COLO829 (cell line): Measurements from ENCODE around the gene KCTD13.
"Not testable (repeated sequence)": the region's sequence is repeated elsewhere in the genome, so short reads cannot be mapped to it uniquely, and the experiment has no call there.

Source experiments
- DNase-seq: peaks from one replicate; pipeline ENCODE4 v3.0.0; 2012; ENCODE audit warnings: low spot score

Gene KCTD13

DNA sequence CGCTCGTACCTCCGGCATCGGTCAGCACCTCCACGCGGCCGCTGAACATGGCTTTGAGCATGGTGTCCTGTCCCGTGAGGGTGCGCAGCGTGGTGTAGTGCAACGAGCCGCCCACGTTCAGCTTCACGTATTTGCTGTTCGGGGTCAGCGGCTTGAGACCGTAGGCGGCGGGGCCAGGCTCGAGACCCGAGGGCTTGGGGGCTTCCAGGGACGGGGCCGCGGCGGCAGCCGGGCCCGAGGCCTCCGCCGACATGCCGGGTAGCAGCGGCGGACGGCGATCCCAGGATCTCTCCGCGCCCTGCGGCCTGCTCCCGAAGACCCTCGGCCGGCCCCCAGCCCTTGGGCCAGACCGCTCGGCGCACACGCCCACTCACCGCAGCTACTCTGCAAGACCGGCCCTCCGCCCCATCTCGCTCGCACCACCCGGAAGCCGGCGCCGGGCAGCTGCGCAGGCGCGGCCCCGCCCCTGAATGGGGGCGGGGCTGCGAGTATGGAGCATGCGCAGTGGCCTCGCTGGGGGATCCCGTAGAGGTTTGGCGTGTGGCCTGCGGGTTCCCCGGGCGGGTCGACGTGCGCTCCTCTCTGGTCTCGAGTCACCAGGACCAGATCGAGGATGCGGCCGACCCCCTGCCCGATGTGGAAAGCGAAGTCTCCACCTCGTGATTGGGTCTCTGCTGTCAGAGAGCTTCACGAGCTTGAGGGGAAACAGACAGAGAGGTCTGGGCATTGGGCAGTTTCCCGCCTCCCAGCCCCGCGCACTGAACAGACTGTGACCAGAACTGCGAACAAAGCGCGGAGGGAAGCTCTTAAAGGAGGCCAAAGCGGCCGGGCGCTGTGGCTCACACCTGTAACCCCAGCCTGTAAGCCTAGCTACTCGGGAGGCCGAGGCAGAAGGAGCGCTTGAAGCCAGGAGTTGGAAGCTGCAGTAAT is at the start of gene KCTD13:
Gene KCTD13, minus strand, starts transcription at position 446 of the 930 bp plus-strand sequence. Its CDS starts 193 bp downstream, at position 253.
- DNase-seq = peak; percentile 98

DNA sequence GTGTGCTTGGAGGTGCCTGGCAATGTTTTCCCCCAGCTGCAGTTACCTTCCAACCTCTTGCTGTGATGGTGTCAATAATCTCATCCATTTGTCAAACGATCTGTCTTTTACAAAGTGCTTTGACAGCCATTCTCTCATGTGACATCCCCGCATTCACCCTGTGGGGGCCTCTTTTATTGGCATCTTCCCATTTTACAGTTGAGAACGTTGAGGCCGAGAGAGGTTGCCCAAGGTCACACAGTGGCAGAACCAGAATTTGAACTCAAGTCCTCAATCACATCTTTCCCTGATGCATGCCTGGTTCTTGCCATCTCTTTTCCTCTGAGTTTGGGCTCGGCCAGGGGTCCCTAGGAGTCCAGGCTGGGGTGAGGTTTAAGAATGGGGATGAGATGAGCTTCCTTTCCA is 49.1 kb upstream of the KCTD13 start:
- no peak for DNase-seq

DNA sequence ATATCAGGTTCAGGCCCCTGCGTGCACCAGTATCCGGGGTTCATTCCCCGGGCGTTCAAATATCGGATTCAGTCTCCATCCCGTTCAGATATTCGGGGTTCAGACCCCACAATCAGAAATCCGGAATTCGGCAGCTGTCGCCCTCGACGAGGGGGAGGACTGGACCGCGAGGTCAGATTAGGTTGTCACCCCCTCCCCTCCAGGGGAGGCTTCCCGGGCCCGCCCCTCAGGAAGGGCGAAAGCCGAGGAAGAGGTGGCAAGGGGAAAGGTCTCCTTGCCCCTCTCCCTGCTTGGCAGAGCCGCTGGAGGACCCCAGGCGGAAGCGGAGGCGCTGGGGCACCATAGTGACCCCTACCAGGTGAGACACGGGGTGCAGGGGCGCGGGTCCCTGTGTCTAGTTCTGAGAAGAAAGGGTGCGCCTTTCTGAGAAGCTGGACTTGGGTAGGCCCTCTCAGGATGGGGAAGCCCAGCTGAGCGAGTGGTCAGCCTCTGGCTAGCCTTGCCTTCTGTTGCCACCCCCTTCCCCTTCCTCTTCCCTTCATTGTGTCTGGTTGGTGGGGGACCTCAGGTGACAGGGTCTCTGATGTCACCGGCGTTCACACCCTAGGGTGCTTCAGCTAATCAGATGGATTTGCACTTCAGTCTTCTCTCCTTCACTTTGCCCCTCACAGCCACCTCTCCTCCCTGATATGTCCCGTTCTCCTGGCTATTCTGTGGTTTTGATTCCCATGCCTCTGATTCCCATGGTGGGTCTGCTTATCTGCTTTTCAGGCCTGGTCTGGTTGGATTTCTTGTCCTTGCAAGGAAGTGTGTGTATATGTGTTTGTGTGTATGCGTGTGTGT is 48.5 kb upstream of the KCTD13 start:
- DNase-seq = no peak

DNA sequence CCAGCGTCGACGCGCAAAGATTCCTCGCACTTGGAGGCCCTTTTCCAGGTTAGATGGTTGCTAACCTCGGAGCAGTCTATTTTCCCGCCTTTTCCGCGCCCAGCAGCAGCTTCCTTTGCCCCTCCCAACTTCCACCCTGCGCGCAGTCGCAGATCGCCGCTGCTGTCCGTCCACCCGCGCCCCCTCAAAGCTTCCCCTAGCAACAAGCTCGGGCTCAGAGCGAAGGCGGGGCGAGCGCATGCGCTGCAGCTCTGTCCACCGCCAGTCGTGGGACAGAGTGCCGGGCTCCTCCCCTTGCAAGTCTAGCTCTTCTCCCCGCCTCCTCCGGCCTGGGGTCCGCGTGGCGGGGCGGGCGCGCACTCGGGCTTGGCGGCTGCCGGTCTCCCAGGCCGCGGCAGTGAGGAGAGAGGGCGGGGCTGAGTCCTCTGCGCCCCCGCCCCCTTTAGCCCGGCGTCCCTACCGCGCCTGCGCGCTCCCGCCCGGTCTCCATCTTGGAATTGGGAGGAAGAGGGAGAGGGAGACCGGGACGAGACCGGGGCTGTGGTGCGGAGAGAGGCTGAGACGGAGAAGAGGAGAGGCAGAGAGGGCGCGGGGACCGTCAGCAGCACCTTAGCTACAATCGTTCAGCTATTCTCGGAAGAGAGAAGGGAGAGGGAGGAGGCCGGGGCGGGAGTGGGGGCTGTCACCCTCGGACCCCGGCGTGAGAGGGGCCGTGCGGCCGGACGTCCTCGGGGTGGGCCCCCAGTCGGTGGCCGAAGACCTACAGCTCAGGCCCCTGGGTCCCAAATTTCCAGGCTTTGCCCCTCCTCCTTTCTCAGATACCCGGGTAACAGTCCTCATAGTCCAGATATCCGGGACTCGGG is 47.6 kb upstream of the KCTD13 start, which contains the start of gene TAOK2:
Gene TAOK2, plus strand, starts transcription at position 485 of the 863 bp plus-strand sequence. CDS start 3,905 bp downstream, outside the sequence.
- peak; percentile 100 for DNase-seq

DNA sequence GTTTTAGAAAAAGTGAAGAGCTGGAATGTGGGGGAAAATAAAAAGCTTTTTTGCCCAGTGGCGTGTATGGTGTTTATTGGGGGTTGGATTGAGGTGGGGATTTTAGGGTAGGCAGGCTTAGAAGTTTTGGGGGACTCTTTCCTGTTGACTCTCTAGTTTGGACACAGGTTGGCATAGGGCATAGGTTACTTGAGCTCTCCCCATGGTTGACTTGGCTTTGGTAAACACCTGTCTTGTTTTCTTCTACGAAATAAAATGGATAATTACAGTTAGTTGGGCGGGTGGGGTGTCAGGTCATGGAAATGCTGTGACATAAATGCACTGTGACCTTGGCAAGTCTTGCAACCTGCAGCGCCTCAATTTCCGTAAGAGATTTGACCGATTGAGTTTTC is 47.0 kb upstream of the KCTD13 start:
- no peak for DNase-seq

DNA sequence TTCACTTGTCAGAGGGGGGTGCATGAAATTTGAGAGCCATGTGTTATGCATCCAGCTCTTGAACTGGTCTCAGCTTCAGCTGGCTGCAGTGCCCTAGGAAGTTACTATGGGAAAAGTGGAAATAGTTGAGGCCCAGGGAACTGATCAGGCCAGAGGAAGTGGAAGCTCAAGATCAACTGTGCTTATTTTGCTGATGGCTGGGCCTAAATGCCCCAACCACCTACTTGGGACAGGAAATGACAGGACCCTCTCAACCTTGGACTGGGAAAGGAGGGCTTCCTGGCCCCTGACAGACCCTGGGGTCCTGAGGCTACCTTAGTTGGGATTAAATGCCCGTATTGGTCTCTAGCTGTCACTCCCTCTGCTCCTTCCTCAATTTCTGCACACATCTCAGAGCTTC is 46.5 kb upstream of the KCTD13 start:
- no peak for DNase-seq

DNA sequence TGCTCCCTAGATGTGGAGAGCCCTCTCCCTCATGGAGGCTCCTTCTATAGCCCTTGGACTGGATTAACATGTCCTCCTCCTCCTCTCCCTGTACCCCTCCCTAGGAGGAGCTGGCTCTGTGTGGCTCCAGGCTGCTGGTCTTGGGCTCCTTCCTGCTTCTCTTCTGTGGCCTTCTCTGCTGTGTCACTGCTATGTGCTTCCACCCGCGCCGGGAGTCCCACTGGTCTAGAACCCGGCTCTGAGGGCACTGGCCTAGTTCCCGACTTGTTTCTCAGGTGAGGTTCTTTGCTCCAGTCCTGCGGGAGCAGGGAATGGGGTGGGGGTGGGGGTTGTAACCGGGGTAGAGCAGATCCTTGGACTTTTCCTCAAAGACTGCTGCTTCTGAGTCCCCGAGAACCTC is 45.3 kb upstream of the KCTD13 start:
- no peak for DNase-seq

GRCh38 chr16:29968205-29968604 is 42.2 kb upstream of the KCTD13 start:
- no peak for DNase-seq

- DNase-seq = no peak
These were observed 37.2 kb upstream of the KCTD13 start for GRCh38 chr16:29963021-29963743.

DNA sequence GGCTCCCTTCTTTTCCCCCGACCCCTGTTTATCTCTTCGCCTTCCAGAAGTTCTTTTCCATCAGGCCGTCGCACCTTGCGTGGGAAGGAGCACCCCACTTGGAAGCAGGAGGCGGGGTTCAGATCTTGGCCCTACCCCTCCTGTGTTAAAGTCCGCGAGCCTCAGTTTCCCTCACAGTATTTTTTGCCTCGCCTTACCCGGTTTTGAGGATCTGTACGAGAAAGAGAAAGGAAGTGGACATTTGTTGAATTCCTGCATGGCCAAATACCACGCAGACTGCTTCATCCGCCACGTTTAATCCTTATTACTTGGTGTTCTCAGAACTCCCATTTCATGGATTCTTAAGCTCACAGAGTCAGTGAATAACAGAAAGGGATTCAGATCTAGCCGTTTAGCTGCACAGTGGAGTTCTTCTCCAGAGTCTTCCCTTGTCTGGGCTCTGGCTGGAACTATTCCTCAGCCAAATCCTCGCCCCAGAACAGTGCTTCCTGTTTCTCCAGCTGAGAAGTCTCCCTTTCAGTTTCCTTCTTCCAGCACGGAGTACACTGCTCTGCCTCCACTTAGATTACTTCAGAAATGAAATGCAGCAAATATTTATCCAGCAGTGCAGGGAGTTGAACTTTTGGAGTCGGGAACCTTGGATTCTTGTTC is 36.4 kb upstream of the KCTD13 start:
- DNase-seq = no peak

DNA sequence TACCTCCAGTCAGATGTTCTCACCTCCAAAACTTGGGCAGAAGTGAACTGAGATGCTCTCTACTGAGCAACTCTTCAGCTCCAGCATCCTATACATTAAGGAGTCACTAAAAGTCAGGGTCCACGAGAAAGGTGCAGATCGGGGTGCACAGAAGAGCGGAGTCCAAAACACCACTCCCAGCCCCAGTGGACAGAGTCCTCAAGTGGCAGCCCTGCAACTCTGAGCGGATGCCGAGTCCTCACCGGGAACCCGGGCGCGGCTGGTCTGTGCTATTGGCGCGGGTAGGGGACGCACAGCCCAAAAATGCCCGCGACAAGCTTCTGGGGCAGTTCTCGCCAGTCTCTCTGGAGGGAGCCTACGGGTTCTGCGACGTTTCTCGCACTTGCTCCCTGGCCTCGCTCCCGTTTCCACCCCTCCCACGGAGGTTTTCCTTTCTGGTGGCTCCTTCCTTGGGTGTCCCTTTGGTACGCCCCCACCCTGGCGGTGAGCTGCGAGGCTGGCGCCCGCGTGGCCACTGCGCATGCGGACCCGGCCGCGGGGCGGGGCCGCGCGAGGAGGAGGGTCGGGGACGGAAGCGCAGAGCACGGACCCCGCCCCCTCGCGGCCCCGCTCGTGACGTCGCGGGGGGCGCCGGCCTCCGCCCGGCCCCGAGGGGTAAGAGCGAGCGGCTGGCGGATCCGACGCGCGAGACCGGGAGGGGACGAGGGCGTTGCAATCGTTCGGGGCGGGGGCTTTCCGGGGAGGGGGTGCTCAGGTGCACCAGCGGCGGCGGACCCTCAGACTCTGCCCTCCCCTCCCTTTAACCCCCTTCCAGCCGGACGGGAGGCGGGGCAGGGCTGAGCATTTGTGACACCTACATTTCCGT is 35.7 kb upstream of the KCTD13 start, which contains the start of gene TMEM219:
Gene TMEM219, plus strand, starts transcription at position 601 of the 865 bp plus-strand sequence. CDS start 1,065 bp downstream, outside the sequence.
- peak; percentile 92 for DNase-seq

DNA sequence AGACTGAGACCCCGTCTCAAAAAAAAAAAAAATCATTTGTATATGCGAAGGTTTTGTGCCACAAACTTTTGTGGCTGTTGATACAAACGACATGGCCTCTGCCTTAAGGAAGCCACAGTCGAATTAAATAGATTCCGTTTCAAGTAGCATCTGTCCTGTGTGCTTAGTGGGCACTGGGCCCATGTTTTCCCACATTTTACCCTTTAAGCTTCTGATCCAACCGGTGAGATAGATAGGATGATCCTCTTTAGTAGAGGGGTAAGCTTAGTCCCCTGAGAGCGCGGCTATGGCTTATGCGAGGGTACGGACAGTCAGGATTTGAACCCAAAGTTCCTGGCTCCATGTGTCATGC is 35.1 kb upstream of the KCTD13 start:
- DNase-seq = no peak

GRCh38 chr16:29959821-29960220 is 33.8 kb upstream of the KCTD13 start:
- not testable (repeated sequence) for DNase-seq

DNA sequence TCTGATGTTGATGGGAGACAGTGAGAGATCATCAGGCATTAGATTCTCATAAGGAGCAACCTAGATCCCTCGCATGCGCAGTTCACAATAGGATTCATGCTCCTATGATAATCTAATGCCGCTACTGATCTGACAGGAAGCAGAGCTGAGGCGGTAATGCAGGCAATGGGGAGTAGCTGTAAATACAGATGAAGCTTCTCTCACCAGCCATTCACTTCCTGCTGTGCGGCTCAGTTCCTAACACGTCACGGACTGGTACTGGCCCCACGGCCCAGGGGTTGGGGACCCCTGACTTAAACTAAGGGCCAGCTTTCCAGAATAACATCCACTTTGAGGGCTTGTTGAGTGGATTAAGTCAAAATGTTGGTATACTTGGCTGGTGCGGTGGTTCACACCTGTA is 33.3 kb upstream of the KCTD13 start:
- DNase-seq = no peak

GRCh38 chr16:29958756-29959155 is 32.7 kb upstream of the KCTD13 start:
- no peak for DNase-seq

- no peak for DNase-seq
These were observed 25.8 kb upstream of the KCTD13 start for GRCh38 chr16:29951625-29952365.

DNA sequence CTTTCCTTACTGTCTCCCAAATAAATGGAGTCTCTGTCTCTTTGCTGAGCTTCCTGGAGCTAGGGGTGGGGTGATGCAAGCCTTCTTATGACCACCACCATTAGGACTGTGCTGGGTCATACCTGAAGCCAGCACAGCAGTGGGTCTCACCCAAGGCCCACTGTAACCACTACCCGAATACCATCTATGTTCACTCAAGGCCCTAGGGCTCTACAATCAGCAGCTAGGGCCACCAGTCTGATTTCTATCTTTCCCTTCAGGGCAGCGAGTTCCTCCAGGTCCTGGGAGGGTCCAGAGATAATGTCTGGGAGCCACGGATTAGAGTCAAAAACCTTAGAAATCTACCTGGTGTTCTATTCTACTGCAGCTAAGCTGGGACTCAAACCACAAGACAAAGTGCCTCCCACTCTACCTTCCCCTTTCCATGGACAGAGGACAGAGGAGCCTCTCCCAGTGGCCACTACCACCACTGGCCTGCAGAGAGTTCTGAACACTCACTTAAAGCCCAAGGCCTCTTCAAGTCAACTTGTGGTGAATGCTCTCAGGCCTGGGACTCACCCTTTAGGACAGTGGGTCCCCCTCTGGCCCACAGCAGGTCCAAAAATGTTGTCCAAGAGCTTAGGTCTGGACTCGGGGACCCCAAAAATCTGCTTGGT is 24.9 kb upstream of the KCTD13 start:
- DNase-seq = no peak

GRCh38 chr16:29947897-29948296 is 21.9 kb upstream of the KCTD13 start:
- DNase-seq = no peak
